Tibial artery (tissue), 4 donors: ENCODE measurements around the gene NAA10.
A peak's percentile ranks its signal among the peaks of the same experiment; 100 is the strongest.

ENCODE experiments used
- DNase-seq, 2 donors: peaks; one replicate each; pipeline ENCODE4 v3.0.0-alpha.2; 2019
- H3K27ac ChIP-seq, 2 donors: fragments of 200-600 bp; sonication (generic) in 1 of 2; 1 replicate in 1 of 2; 2 replicates in 1 of 2; pipeline ENCODE4 v1.5.1; 2018 to 2019; ENCODE audit warnings: mild to moderate bottlenecking in 1 of 2
- H3K27me3 ChIP-seq, 2 donors: fragments of 200-600 bp; sonication (generic) in 1 of 2; one replicate each; pipeline versions ENCODE4 v1.5.1 to v1.6.0; 2016 to 2019
- H3K36me3 ChIP-seq, 3 donors: fragments of 200-600 bp; sonication (generic) in 2 of 3; one replicate each; pipeline ENCODE4 v1.5.1; 2016 to 2019; ENCODE audit warnings: mild to moderate bottlenecking in 2 of 3
- H3K4me1 ChIP-seq, 4 donors: fragments of 200-600 bp; sonication (generic) in 2 of 4; 1 replicate in 3 of 4; 2 replicates in 1 of 4; pipeline ENCODE4 v1.5.1; 2016 to 2019
- H3K4me3 ChIP-seq, 2 donors: fragments of 200-600 bp; sonication (generic) in 1 of 2; 1 replicate in 1 of 2; 2 replicates in 1 of 2; pipeline ENCODE4 v1.5.1; 2018 to 2019; ENCODE audit warnings: mild to moderate bottlenecking in 2 of 2
- H3K9me3 ChIP-seq, 3 donors: fragments of 200-600 bp; sonication (generic) in 1 of 3; one replicate each; pipeline ENCODE4 v1.5.1; 2016 to 2019
- intact Hi-C: fragments of 100-400 bp; cut with DNase I; formaldehyde crosslinking; loops from one replicate; pipeline ENCODE4 v1.15.0; 2023; ENCODE audit warnings: low total_unique reads
- TF ChIP-seq, protein P1 (sequence below), 2 experiments: fragments of 200-600 bp in 1 of 2; fragments of 450-650 bp in 1 of 2; IDR thresholded peaks; one replicate each; pipeline ENCODE4 v1.5.1; 2017 to 2019; ENCODE audit warnings: antibody characterized with exemption in 2 of 2, mild to moderate bottlenecking in 1 of 2, moderate library complexity in 1 of 2

Gene NAA10

GRCh38 chrX:153971124-153971449 lies 36.2 kb upstream of the NAA10 start:
- intact Hi-C loops, result no loop called here
- Histone ChIP-seq H3K4me3 (peak overlapping the region; percentile 82 to 88), H3K9me3 (peaks cover 0 to 3% (median 0%) of the 10 kb centered on the region in 3 donors), H3K4me1 (peaks cover 0 to 51% (median 45%) of the 10 kb centered on the region in 4 donors), H3K27ac (peak overlapping the region; percentile 98 to 99), H3K36me3 (no peaks in the 10 kb centered on the region), H3K27me3 (no peaks in the 10 kb centered on the region)
- TF ChIP-seq, protein P1, sequence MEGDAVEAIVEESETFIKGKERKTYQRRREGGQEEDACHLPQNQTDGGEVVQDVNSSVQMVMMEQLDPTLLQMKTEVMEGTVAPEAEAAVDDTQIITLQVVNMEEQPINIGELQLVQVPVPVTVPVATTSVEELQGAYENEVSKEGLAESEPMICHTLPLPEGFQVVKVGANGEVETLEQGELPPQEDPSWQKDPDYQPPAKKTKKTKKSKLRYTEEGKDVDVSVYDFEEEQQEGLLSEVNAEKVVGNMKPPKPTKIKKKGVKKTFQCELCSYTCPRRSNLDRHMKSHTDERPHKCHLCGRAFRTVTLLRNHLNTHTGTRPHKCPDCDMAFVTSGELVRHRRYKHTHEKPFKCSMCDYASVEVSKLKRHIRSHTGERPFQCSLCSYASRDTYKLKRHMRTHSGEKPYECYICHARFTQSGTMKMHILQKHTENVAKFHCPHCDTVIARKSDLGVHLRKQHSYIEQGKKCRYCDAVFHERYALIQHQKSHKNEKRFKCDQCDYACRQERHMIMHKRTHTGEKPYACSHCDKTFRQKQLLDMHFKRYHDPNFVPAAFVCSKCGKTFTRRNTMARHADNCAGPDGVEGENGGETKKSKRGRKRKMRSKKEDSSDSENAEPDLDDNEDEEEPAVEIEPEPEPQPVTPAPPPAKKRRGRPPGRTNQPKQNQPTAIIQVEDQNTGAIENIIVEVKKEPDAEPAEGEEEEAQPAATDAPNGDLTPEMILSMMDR (IDR thresholded peaks at IDR 0.05), result no peak
- peak; percentile 84 to 94 for DNase-seq

GRCh38 chrX:153970357-153971123 lies 35.7 kb upstream of the NAA10 start:
- peaks cover 0 to 56% (median 50%) of the 10 kb centered on the region in 4 donors for H3K4me1 ChIP-seq
- DNase-seq, result peak in 1 of 2 donors; percentile 78

DNA sequence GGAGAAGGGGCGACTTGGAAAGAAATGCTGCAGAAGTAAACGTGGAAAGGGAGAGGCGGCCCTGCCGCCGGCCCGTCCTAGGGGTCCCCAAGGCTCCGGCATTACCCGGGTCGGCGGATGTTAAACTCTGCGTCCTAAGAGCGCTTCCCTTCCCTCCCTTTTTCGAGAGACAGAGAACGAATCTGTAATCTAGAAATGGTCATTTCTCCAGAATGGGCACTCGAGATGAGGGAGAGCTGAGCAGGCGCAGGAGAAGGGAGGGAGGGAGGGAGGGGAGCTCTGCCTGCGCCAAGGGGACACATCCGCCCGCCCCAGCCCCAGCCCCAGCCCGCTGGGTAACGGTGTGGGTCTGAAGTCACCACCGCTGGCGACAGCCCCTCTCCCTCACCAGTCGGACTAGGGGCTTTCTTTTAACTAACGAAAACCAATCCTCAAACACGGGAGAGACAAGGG lies 35.1 kb upstream of the NAA10 start:
- Histone ChIP-seq H3K9me3 (peaks cover 0 to 3% (median 0%) of the 10 kb centered on the region in 3 donors), H3K27me3 (no peaks in the 10 kb centered on the region), H3K36me3 (no peaks in the 10 kb centered on the region), H3K4me1 (peaks cover 0 to 58% (median 51%) of the 10 kb centered on the region in 4 donors), H3K4me3 (peak overlapping the region; percentile 82 to 88), H3K27ac (peak overlapping the region; percentile 98 to 99)
- TF ChIP-seq, protein P1 (IDR thresholded peaks at IDR 0.05), result no peak
- intact Hi-C loops, result no loop called here
- DNase-seq, result peak in 1 of 2 donors; percentile 78

More at GRCh38 chrX:153970357-153971123, 35.7 kb upstream of the NAA10 start:
- Histone ChIP-seq H3K27ac (peak overlapping the region; percentile 98 to 99), H3K4me3 (peak overlapping the region; percentile 82 to 88), H3K9me3 (peaks cover 0 to 3% (median 0%) of the 10 kb centered on the region in 3 donors), H3K27me3 (no peaks in the 10 kb centered on the region), H3K36me3 (no peaks in the 10 kb centered on the region)
- intact Hi-C loops, result no loop called here
- TF ChIP-seq, protein P1 (IDR thresholded peaks at IDR 0.05), result no peak

GRCh38 chrX:153969125-153969903 lies 34.5 kb upstream of the NAA10 start:
- no peak for DNase-seq
- peaks cover 0 to 3% (median 0%) of the 10 kb centered on the region in 3 donors for H3K9me3 ChIP-seq
- peak overlapping the region; percentile 98 to 99 for H3K27ac ChIP-seq
- H3K27me3 ChIP-seq, result no peaks in the 10 kb centered on the region
- peak overlapping the region; percentile 82 to 88 for H3K4me3 ChIP-seq
- H3K36me3 ChIP-seq, result peaks cover 0 to 2% (median 0%) of the 10 kb centered on the region in 3 donors
- H3K4me1 ChIP-seq, result peaks cover 0 to 57% (median 48%) of the 10 kb centered on the region in 4 donors
- intact Hi-C loops, result no loop called here
- TF ChIP-seq, protein P1 (IDR thresholded peaks at IDR 0.05), result no peak

- Histone ChIP-seq H3K27me3 (no peaks in the 10 kb centered on the region), H3K36me3 (peaks cover 0 to 7% (median 2%) of the 10 kb centered on the region in 3 donors), H3K27ac (peak overlapping the region; percentile 98 to 99), H3K4me3 (peak overlapping the region; percentile 82 to 88), H3K9me3 (peaks cover 0 to 3% (median 0%) of the 10 kb centered on the region in 3 donors), H3K4me1 (peaks cover 0 to 51% (median 43%) of the 10 kb centered on the region in 4 donors)
- TF ChIP-seq, protein P1 (IDR thresholded peaks at IDR 0.05), result no peak
- DNase-seq, result no peak
- intact Hi-C loops, result no loop called here
Measured at GRCh38 chrX:153968754-153969124, 33.9 kb upstream of the NAA10 start.
